ENCODE measurements around the gene NCOA7. TPM values are rescaled to one million over a fixed set of nuclear protein-coding genes. Genes with fewer than 3 reads are reported as not detected.

The NCOA7 gene
- total RNA-seq, 1 experiment from 2014 or later = 67.9 TPM

GRCh38 chr6:125811259-125811658 lies 20.5 kb downstream of the NCOA7 start:
- H3K36me3 ChIP-seq (ENCODE audit: control insufficient read depth, insufficient read depth, low read length) = no peaks in the 10 kb centered on the region
- ChIA-PET POLR2A (no interaction called here), CTCF (no interaction called here)
- intact Hi-C loops (cut with micrococcal nuclease; ENCODE audit: unreplicated experiment) = no loop called here
- H3K9me3 ChIP-seq = no peaks in the 10 kb centered on the region
- Mint-ChIP-seq H3K4me1 (ENCODE audit: low read depth, unreplicated experiment) (peaks cover 39% of the 10 kb centered on the region), H3K4me3 (ENCODE audit: unreplicated experiment) (no peak overlapping the region), H3K27ac (ENCODE audit: unreplicated experiment) (no peak overlapping the region), H3K27me3 (ENCODE audit: insufficient read depth, unreplicated experiment) (no peaks in the 10 kb centered on the region), H3K9me3 (ENCODE audit: unreplicated experiment) (no peaks in the 10 kb centered on the region), H3K36me3 (ENCODE audit: insufficient read depth, unreplicated experiment) (peaks cover 22% of the 10 kb centered on the region)
- BruUV-seq (replicated peaks) = no TSS peak
- no peaks in the 10 kb centered on the region for H3K27me3 ChIP-seq (replicated peaks; ENCODE audit: control insufficient read depth, insufficient read depth, low read length)
- no peak overlapping the region for H3K4me3 ChIP-seq (ENCODE audit: low read depth, low read length)
- no peak for DNase-seq
- no peak for TF ChIP-seq CTCF (IDR thresholded peaks at IDR 0.05; ENCODE audit: insufficient read depth in 1 of 2, low read depth in 1 of 2, low read length in 1 of 2, severe bottlenecking in 1 of 2, unreplicated experiment in 1 of 2)
- H3K4me1 ChIP-seq = peaks cover 49% of the 10 kb centered on the region

DNA sequence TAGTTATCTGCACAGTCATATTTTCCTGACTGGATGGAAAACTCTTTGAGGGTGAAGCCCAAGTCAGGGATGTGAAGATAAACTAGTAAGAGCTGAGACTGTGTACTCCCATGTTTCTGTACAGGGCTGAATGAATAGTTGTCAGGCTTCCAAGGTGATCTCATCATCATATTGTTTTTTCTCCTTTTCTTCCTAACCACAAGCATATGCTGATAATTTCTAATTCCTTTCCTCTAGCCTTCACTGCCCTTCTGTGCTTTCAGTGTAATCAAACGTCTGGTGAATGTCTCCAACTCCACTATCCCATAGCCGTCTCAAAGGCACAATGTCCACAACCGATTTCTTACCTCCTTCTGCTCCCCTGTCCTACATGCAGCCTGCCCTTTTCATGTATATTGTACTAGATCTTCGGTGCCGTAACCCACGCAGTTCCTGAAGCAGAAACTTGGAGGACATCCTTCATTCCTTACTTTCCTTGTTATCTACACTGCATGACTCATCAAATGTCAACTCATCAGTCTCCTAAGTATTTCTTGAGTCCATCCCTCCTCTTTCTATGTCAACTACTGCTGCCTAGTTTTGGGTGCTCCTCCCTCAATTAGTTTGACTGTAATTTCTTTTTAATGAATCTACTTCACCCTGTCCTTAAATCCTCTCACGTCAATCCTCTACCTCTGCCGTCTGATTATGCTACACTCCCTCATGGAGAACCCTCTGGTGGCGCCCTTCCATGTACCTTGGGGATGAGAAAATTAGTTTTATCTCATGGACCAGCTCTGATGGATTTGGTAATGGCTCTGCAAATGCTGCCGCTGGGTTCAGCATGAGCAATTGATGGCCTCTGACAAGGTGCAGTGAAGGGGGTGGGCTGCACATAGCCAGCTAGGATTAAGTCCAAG lies 21.9 kb downstream of the NCOA7 start:
- no peaks in the 10 kb centered on the region for H3K9me3 ChIP-seq
- no peaks in the 10 kb centered on the region for H3K36me3 ChIP-seq (ENCODE audit: control insufficient read depth, insufficient read depth, low read length)
- peaks cover 63% of the 10 kb centered on the region for H3K4me1 ChIP-seq
- H3K4me3 ChIP-seq (ENCODE audit: low read depth, low read length) = no peak overlapping the region
- intact Hi-C loops (cut with micrococcal nuclease; ENCODE audit: unreplicated experiment) = no loop called here
- Mint-ChIP-seq H3K36me3 (ENCODE audit: insufficient read depth, unreplicated experiment) (peaks cover 22% of the 10 kb centered on the region), H3K4me1 (ENCODE audit: low read depth, unreplicated experiment) (peaks cover 35% of the 10 kb centered on the region), H3K4me3 (ENCODE audit: unreplicated experiment) (peak overlapping the region; percentile 36), H3K9me3 (ENCODE audit: unreplicated experiment) (no peaks in the 10 kb centered on the region), H3K27me3 (ENCODE audit: insufficient read depth, unreplicated experiment) (no peaks in the 10 kb centered on the region), H3K27ac (ENCODE audit: unreplicated experiment) (peak overlapping the region; percentile 51)
- TF ChIP-seq CTCF (IDR thresholded peaks at IDR 0.05; ENCODE audit: insufficient read depth in 1 of 2, low read depth in 1 of 2, low read length in 1 of 2, severe bottlenecking in 1 of 2, unreplicated experiment in 1 of 2) = no peak
- ChIA-PET POLR2A (no interaction called here), CTCF (interaction anchor here (0.7 kb wide), 1 partner anchor 32 kb away, joined by 5 read pairs; no protein-coding TSS in a partner anchor)
- no TSS peak for BruUV-seq (replicated peaks)
- DNase-seq = no peak
- H3K27me3 ChIP-seq (replicated peaks; ENCODE audit: control insufficient read depth, insufficient read depth, low read length) = no peaks in the 10 kb centered on the region

DNA sequence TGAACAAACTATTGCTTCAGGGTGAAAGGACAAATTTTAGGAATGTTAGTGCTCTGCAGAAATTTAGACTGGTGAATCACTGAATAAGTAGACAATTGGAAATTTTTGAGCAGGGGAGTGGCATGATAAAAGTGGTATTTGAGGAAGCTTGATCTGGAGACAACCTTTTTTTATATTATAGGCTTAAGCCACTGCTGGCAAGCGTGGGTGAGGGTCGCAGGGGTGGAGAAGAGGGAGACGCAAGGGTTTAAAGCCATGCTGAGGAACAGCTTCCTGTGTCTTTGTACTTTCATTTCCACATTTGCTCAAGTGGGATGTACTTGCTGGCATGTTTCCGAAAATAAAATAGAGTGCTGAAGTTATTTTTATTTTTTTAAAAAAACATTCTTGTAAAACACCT lies 23.7 kb downstream of the NCOA7 start:
- no peak for TF ChIP-seq CTCF (IDR thresholded peaks at IDR 0.05; ENCODE audit: insufficient read depth in 1 of 2, low read depth in 1 of 2, low read length in 1 of 2, severe bottlenecking in 1 of 2, unreplicated experiment in 1 of 2)
- Mint-ChIP-seq H3K4me3 (ENCODE audit: unreplicated experiment) (no peak overlapping the region), H3K4me1 (ENCODE audit: low read depth, unreplicated experiment) (peaks cover 38% of the 10 kb centered on the region), H3K27me3 (ENCODE audit: insufficient read depth, unreplicated experiment) (no peaks in the 10 kb centered on the region), H3K36me3 (ENCODE audit: insufficient read depth, unreplicated experiment) (peaks cover 9% of the 10 kb centered on the region), H3K9me3 (ENCODE audit: unreplicated experiment) (no peaks in the 10 kb centered on the region), H3K27ac (ENCODE audit: unreplicated experiment) (no peak overlapping the region)
- no peak overlapping the region for H3K4me3 ChIP-seq (ENCODE audit: low read depth, low read length)
- intact Hi-C loops (cut with micrococcal nuclease; ENCODE audit: unreplicated experiment) = no loop called here
- H3K9me3 ChIP-seq = no peaks in the 10 kb centered on the region
- no peaks in the 10 kb centered on the region for H3K36me3 ChIP-seq (ENCODE audit: control insufficient read depth, insufficient read depth, low read length)
- BruUV-seq (replicated peaks) = no TSS peak
- H3K4me1 ChIP-seq = peaks cover 81% of the 10 kb centered on the region
- ChIA-PET POLR2A (no interaction called here), CTCF (no interaction called here)
- no peak for DNase-seq
- H3K27me3 ChIP-seq (replicated peaks; ENCODE audit: control insufficient read depth, insufficient read depth, low read length) = no peaks in the 10 kb centered on the region

Measured in Caco-2 (cell line).